ENCODE data around the gene PAX8.

Gene PAX8

GRCh38 chr2:113236367-113237159 is 42.2 kb downstream of the PAX8 start:
- DNase-seq (ENCODE audit: low read depth), result no peak

DNA sequence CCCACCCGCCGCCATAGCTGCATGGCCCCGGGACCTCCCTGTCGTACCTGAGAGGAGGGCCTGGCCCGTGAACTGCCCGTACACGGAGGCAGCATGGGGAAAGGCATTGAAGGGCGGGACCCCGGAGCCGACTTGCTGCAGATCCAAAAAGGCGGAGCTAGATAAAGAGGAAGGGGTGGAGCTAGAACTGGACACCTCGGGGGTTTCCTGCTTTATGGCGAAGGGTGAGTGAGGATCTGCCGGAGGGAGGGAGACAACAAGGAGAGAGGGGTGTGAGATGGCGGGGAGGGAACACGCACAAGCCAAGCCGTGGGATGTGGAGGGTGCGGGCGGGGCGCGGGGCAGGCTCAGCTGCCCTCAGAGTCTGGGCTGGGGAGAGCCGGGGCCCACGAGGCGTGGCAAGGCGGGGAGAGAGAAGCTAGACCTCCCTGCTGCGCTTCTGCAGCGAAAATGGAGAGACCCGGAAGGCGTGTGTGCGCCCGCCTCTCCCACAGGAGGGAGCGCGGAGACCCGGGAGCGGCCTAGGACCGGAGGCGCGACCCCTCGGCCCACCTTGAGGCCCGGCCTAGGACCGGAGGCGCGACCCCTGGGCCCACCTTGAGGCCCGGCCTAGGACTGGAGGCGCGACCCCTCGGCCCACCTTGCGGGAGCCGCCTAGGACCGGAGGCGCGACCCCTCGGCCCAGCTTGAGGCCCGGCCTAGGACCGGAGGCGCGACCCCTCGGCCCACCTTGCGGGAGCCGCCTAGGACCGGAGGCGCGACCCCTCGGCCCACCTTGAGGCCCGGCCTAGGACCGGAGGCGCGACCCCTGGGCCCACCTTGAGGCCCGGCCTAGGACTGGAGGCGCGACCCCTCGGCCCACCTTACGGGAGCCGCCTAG is 43.1 kb downstream of the PAX8 start:
- peak; percentile 51 for DNase-seq (ENCODE audit: low read depth)

DNA sequence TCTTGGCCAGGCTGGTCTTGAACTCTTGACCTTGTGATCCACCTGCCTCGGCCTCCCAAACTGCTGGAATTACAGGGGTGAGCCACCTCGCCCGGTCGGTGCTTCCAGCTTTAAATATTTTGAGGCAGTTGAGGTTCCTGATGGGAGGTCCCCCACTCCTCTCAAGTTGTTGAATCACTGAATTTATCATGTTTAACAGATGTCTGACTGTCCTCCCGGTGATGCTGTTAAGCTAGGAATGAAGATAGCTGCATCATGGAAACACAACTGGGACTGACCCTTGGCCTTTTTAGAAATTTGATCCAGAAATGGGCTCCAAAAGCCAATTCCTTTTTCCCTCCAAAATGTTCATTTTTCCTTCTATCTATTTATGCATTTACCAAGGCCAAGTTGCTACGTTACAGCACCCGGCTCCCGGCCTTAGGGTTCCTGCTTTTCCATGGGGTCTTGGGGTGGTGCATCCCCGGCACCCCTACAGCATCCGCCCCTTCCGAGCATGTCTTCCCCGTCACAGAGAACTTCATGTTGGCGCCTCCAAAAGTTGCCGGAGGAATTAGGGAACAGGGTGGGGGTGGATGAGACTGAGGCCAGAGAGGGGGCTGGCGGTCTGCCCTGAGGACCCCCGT is 43.9 kb downstream of the PAX8 start:
- DNase-seq (ENCODE audit: low read depth), result no peak

DNA sequence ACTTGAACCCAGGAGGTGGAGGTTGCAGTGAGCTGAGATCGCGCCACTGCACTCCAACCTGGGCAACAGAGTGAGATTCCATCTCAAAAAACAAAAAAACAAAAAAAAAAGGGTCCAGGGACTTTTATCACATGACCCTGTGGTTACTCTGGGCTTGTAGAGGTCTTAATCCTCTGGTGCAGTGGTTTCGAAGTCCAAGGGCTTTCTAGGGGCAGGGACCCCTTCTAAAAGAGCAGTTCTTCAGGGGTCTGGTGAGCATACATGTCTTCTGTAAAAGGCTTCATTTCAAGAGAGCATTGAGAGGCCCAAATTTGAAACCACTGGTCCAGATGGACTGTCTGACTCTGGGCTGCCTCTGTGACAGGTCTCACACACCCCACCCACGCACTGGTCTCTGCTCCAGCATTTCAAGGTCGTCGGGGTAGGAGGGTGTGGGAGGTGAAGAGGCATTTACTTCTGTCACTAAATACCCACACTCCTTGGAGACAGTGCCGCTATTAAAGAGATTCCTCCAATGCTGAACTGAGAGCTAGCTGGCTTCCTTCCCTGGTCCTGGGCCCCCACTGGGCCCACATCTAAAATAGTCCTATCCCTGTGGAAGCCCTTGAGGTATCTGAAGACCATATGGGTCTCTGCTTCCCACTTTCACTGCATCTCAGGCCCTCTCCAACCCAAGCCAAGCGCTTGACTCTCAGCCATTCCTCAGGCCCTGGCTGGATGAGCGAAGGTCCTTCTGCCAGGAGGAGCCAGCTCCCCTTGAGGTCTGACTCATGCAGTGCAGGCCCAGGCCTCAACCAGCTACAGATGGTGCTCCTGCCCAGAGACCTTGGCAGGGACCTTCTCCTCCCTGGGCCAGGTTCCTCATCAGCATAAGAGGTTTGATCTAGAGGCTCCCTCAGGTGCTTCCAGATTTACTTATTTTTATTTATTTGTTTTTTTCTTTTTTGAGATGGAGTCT is 44.8 kb downstream of the PAX8 start:
- no peak for DNase-seq (ENCODE audit: low read depth)

- DNase-seq (ENCODE audit: low read depth), result no peak
Observed at GRCh38 chr2:113232740-113233139, 46.0 kb downstream of the PAX8 start.

DNA sequence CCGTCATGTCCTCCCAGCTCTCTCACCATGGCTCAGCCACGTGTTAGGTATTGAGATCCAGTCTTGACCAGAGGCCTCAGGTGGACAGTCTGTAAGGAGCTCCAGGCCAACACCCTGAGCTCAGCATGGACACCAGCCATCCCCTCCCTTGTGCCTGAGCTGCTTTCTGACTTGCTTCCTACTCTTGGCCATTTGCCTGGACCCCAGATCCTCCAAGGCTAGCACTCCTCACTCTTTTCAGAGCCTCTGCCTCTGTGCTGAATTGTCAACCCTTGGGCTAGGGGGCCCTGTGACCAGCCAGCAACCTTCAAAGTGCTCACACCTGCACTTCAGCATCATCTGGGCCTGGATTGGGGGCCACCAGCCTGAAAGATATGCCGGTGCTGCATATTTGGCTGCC is 46.6 kb downstream of the PAX8 start:
- DNase-seq (ENCODE audit: low read depth), result no peak

DNA sequence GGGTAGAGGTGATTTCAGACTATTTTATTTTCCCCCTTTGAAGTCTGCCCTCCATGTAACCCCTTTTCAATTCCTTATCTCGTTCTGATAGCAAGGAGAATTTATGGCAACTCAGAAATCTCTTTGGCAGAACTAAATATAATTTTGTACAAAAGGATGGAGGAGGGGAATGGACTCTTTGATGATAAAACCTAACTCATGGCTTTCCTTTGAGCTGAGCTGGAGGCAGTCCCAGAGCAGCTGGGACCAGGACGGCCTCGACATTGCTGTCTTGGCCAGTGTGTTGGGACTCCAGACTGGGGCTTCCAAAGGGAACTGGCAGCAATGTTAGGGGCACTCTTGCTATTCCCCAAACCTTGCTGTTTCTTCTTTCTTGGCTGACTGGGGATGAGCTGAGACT is 47.7 kb downstream of the PAX8 start:
- no peak for DNase-seq (ENCODE audit: low read depth)

DNA sequence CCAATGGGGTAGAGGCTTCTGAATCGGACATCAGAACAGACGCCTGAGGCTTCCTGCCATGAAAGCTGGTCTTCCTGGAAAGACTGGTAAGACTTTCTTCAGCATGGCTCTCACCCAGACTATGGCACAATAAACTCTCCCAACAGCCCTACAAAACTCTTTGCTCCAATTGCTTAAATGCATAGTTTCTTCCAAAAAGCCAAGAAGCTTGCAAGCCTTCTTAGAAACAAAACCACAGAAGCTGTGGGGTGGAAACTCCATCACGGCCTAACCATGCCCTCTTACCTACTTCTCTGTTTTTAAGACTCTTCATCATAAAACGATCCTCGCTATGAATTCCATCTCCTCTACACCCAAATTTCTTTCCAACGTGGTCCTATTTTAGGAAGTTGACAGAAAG is 48.2 kb downstream of the PAX8 start:
- DNase-seq (ENCODE audit: low read depth), result no peak

- DNase-seq (ENCODE audit: low read depth), result no peak
Observed at GRCh38 chr2:113229795-113230194, 48.9 kb downstream of the PAX8 start.

DNA sequence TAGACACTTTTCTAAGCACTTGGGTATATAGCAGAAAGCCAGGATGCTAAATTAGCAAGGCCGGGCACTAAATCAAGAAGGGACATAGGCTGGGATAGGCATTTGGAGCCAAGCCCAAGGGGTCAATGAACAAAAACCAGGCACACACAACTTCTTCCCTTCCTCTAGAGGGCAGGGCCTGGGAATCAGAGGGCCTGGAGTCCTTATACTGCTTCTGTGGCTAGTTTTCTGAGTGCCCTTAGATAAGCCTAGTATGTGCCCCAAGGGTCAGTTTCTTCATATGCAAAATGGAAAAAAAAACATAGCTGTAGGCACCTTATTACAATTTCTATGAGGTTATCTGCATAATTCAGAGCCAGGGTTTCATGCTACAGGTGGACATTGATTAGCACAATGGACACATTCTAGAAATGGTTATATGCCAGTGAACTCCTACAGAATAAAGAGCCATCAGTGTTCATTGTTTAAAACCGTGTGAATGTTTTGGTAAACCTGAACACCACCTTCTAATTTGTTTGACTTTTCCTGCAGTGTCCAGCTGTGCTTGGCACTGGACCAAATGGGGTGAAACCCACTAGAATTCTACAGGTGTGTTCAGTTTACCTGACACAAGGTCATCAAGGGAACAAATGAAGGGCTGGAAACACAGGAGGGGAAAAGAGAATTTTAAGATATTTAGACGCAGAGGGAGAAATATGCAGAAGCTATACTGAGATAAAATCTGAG is 49.6 kb downstream of the PAX8 start:
- DNase-seq (ENCODE audit: low read depth), result no peak

DNA sequence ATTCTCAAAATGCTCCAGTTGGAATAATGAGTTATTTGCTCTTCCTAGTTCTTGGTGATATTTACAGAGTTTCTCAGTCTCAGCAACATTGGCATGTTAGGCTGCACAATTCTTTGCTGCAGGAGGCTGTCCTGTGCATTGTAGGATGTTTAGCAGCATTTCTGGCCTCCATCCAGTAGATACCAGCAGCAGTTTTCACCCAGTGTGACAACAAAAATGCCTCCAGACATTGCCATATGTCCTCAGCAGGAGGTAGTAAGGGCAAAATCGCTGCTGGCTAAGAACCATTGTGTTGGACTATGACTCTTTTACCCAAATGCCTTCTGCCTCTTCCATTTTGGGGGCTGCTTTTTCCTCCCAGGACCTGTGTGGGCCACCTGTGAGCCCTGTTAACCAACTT is 50.4 kb downstream of the PAX8 start:
- no peak for DNase-seq (ENCODE audit: low read depth)

GRCh38 chr2:113227698-113228097 is 51.0 kb downstream of the PAX8 start:
- no peak for DNase-seq (ENCODE audit: low read depth)

DNA sequence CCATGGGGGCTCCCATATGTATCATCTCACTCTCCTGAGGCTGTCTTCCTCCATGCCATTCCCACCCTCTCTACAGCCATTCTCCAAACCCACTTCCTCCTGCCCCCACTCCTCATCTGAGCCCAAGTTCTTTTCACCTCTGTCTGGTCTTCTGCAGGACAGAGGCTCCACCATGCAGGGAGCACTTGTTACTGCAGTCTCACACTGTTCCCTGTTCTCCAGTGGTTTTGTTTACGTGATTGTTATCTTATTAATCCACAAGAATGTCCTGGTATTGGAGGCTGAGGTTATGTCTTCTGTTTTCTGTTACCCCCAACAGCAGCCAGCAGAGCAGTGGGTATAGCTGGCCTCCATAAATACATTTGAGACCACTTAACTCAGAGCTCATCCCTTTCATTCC is 51.4 kb downstream of the PAX8 start:
- no peak for DNase-seq (ENCODE audit: low read depth)

- DNase-seq (ENCODE audit: low read depth), result no peak
Observed at GRCh38 chr2:113226462-113226861, 52.3 kb downstream of the PAX8 start.

DNA sequence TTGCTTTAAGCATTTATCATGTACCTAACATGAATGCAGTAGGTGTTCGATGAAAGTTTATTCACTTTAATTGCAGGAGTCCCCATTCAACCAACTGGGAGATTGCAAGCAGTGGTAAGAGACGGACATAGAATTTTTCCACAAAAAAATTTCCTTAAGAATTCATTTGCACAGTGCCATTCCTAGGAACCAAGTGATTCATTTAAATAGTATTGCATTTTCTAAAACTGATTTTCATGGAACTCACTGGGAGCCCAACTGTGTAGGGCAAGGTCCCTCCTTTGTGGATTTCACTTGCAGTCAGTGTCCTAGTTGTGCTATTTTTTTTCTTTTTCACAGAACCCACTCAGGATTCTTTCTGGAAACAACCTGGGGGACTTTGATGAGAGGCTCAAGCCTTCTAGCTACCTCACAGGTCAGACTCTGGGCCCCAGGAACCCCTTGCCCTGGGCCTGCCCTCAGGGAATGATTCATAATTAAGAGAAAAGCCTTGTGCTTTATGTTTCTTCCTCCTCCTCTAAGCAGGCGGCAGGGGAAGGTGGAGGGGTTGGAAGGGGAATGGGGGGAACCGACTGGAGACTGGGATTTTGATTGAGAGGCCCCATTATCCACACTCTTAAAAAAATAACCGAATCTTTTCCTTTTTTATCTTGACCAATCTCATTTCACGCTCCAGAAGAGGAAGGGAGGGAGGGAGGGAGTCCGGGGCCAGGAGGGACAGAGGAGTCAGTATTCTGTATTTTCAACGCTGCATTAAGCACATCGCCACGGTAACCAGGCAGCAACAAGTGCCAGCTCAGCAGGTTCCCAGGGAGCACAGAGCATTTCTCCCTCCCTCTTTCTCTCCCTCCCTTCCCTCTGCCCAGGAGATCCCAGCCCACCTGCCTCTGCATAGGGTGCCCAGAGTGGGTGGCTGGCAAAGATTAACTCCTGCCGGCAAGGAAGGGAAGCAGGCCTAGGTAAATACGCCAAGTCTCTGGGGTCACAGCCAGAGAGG is 53.2 kb downstream of the PAX8 start:
- DNase-seq (ENCODE audit: low read depth), result no peak

DNA sequence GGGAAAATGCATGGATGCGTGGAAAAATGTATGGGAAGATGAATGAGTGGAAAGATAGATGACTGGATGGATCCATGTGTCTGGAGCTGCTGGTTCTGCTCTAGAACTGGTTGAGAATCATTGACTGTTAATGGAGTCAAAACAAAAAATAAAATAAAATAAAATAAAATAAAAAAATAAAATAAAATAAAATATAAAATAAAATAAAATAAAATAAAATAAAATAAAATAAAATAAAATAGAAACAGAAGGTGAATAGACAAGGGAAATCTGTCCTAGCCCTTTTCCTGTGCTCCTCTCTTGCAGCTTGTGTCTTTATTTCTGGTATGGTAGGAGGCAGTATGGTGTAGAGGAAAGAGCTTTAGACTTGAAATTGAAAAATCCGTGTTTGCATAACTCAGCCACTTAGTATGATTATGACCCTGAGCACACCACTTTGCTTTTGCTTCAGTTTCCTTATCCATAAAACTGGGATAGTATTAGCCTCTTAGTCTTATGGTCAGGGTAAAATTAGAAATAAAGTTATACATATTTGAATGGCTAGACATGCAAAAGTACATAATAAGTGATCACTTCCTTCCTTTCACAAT is 54.0 kb downstream of the PAX8 start:
- no peak for DNase-seq (ENCODE audit: low read depth)

GRCh38 chr2:113223813-113224212 is 54.9 kb downstream of the PAX8 start:
- no peak for DNase-seq (ENCODE audit: low read depth)

DNA sequence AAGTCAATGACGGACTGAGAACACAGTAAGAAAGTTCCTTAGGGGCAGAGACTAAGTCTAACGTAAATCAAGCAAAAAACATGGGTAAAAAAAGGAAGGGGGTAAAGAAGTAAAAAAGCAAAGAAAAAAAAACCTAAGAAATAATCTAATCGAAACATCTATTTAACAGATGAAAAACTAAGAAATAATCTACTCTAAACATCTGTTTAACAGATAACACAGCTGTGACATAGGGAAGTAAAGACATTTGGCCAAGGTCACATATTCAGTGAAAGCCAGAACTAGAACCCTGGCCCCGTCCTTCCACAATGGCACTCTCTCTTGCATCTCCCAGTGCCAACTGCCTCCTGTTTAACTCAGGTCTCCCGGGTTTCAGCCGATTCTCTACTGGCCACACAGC is 56.9 kb downstream of the PAX8 start:
- DNase-seq (ENCODE audit: low read depth), result no peak

DNA sequence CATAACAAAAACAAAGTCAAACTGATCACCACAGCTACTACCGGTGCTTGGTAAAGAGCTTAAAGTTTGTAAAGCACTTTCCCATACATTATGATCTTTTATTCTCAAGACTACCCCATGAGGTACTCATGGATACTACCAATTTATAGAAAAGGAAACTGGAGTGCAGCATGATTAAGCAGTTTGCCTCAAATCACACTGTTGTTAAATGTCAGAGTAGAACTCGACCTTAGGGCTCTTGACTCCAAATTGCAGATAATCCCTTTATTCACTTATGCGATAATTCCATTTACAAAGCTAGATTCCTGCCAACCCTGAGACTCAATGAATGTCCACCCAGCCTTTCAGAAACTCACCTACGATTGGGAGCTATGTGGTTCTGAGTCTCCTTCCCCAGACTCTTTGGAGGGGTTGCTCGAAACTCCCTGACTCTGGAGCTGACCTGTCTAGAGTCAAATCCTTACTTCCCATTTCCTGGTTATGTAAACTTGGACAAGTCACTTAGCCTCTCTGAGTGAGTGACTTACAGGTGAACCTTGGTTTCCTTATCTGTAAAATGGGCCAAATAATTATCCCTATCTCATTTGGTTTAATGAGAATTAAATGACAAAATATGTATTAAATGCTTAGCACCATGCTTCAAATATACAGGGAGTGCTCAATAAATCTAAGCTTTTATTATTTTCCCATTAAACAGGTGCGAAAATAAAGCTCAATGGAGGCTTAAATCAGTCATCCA is 57.6 kb downstream of the PAX8 start:
- no peak for DNase-seq (ENCODE audit: low read depth)

All from fibroblast of the conjunctiva (primary cell).